ENCODE measurements around the gene UBAP2.

Gene UBAP2, protein sequence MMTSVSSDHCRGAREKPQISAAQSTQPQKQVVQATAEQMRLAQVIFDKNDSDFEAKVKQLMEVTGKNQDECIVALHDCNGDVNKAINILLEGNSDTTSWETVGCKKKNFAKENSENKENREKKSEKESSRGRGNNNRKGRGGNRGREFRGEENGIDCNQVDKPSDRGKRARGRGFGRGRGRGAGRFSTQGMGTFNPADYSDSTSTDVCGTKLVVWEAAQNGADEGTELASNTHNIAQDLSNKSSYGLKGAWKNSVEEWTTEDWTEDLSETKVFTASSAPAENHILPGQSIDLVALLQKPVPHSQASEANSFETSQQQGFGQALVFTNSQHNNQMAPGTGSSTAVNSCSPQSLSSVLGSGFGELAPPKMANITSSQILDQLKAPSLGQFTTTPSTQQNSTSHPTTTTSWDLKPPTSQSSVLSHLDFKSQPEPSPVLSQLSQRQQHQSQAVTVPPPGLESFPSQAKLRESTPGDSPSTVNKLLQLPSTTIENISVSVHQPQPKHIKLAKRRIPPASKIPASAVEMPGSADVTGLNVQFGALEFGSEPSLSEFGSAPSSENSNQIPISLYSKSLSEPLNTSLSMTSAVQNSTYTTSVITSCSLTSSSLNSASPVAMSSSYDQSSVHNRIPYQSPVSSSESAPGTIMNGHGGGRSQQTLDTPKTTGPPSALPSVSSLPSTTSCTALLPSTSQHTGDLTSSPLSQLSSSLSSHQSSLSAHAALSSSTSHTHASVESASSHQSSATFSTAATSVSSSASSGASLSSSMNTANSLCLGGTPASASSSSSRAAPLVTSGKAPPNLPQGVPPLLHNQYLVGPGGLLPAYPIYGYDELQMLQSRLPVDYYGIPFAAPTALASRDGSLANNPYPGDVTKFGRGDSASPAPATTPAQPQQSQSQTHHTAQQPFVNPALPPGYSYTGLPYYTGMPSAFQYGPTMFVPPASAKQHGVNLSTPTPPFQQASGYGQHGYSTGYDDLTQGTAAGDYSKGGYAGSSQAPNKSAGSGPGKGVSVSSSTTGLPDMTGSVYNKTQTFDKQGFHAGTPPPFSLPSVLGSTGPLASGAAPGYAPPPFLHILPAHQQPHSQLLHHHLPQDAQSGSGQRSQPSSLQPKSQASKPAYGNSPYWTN

GRCh38 chr9:34048727-34049629 is at the start of gene UBAP2:
UBAP2 (minus strand) TSS chr9:34048887; CDS start chr9:34017148, 31,739 bp downstream.
- H3K4me3 ChIP-seq (ENCODE audit: severe bottlenecking): peak within 1 kb of the TSS; percentile 62
- peak within 1 kb of the TSS; percentile 75 for H3K27ac ChIP-seq (ENCODE audit: poor library complexity, severe bottlenecking)
- no peaks in the 10 kb centered on the region for H3K9me3 ChIP-seq (ENCODE audit: severe bottlenecking)
- TF ChIP-seq CTCF (IDR thresholded peaks at IDR 0.05; ENCODE audit: poor library complexity, severe bottlenecking): no peak
- peak; percentile 99 for DNase-seq (ENCODE audit: low spot score)
- peaks cover 7% of the 10 kb centered on the region for H3K36me3 ChIP-seq (ENCODE audit: low read depth)
- peaks cover 12% of the 10 kb centered on the region for H3K4me1 ChIP-seq (ENCODE audit: insufficient read depth, poor library complexity, severe bottlenecking)
- peak; percentile 84 for ATAC-seq (ENCODE audit: low read depth)
- H3K27me3 ChIP-seq (ENCODE audit: insufficient read depth, poor library complexity, severe bottlenecking): no peaks in the 10 kb centered on the region

GRCh38 chr9:34098307-34098706 is 49.6 kb upstream of the UBAP2 start:
- Histone ChIP-seq H3K27me3 (ENCODE audit: insufficient read depth, poor library complexity, severe bottlenecking) (no peaks in the 10 kb centered on the region), H3K27ac (ENCODE audit: poor library complexity, severe bottlenecking) (no peak overlapping the region), H3K4me3 (ENCODE audit: severe bottlenecking) (no peak overlapping the region), H3K36me3 (ENCODE audit: low read depth) (peaks cover 61% of the 10 kb centered on the region), H3K4me1 (ENCODE audit: insufficient read depth, poor library complexity, severe bottlenecking) (no peaks in the 10 kb centered on the region), H3K9me3 (ENCODE audit: severe bottlenecking) (no peaks in the 10 kb centered on the region)
- no peak for TF ChIP-seq CTCF (IDR thresholded peaks at IDR 0.05; ENCODE audit: poor library complexity, severe bottlenecking)
- DNase-seq (ENCODE audit: low spot score) (no peak), ATAC-seq (ENCODE audit: low read depth) (no peak)

- H3K9me3 ChIP-seq (ENCODE audit: severe bottlenecking): no peaks in the 10 kb centered on the region
- peaks cover 65% of the 10 kb centered on the region for H3K36me3 ChIP-seq (ENCODE audit: low read depth)
- DNase-seq (ENCODE audit: low spot score) (no peak), ATAC-seq (ENCODE audit: low read depth) (no peak)
- no peaks in the 10 kb centered on the region for H3K27me3 ChIP-seq (ENCODE audit: insufficient read depth, poor library complexity, severe bottlenecking)
- no peak for TF ChIP-seq CTCF (IDR thresholded peaks at IDR 0.05; ENCODE audit: poor library complexity, severe bottlenecking)
- H3K27ac ChIP-seq (ENCODE audit: poor library complexity, severe bottlenecking): no peak overlapping the region
- H3K4me1 ChIP-seq (ENCODE audit: insufficient read depth, poor library complexity, severe bottlenecking): no peaks in the 10 kb centered on the region
- no peak overlapping the region for H3K4me3 ChIP-seq (ENCODE audit: severe bottlenecking)
Measured at GRCh38 chr9:34097865-34098264, 49.2 kb upstream of the UBAP2 start.

GRCh38 chr9:34096751-34097150 is 48.1 kb upstream of the UBAP2 start:
- Histone ChIP-seq H3K27me3 (ENCODE audit: insufficient read depth, poor library complexity, severe bottlenecking) (no peaks in the 10 kb centered on the region), H3K4me3 (ENCODE audit: severe bottlenecking) (no peak overlapping the region), H3K27ac (ENCODE audit: poor library complexity, severe bottlenecking) (no peak overlapping the region), H3K4me1 (ENCODE audit: insufficient read depth, poor library complexity, severe bottlenecking) (no peaks in the 10 kb centered on the region), H3K36me3 (ENCODE audit: low read depth) (peaks cover 63% of the 10 kb centered on the region), H3K9me3 (ENCODE audit: severe bottlenecking) (no peaks in the 10 kb centered on the region)
- DNase-seq (ENCODE audit: low spot score) (no peak), ATAC-seq (ENCODE audit: low read depth) (no peak)
- no peak for TF ChIP-seq CTCF (IDR thresholded peaks at IDR 0.05; ENCODE audit: poor library complexity, severe bottlenecking)

All from RWPE2 (cell line).